ENCODE measurements around the gene MICAL3.
"Not testable (repeated sequence)": the region's sequence is repeated elsewhere in the genome, so short reads cannot be mapped to it uniquely, and the experiment has no call there.

The MICAL3 gene

GRCh38 chr22:18055619-18056160 lies 31.3 kb upstream of the MICAL3 start:
- no peak for DNase-seq (ENCODE audit: low spot score)
- no peak for TF ChIP-seq CTCF (IDR thresholded peaks at IDR 0.05; ENCODE audit: extremely low read depth, insufficient read depth, missing control alignments)
- in situ Hi-C loops (cut with MboI; ENCODE audit: low pct_unique_long_range_greater_than_20kb, low sequenced_read_pairs, unreplicated experiment) = no loop called here

GRCh38 chr22:18053216-18053946 lies 29.0 kb upstream of the MICAL3 start:
- in situ Hi-C loops (cut with MboI; ENCODE audit: low pct_unique_long_range_greater_than_20kb, low sequenced_read_pairs, unreplicated experiment); DNase-seq (ENCODE audit: low spot score): not testable (repeated sequence)

- in situ Hi-C loops (cut with MboI; ENCODE audit: low pct_unique_long_range_greater_than_20kb, low sequenced_read_pairs, unreplicated experiment); DNase-seq (ENCODE audit: low spot score): not testable (repeated sequence)
Observed at GRCh38 chr22:18051113-18051512, 26.8 kb upstream of the MICAL3 start.

- no peak for DNase-seq (ENCODE audit: low spot score)
- no peak for TF ChIP-seq CTCF (IDR thresholded peaks at IDR 0.05; ENCODE audit: extremely low read depth, insufficient read depth, missing control alignments)
- in situ Hi-C loops (cut with MboI; ENCODE audit: low pct_unique_long_range_greater_than_20kb, low sequenced_read_pairs, unreplicated experiment) = no loop called here
Observed at GRCh38 chr22:18050065-18050464, 25.7 kb upstream of the MICAL3 start.

GRCh38 chr22:18048441-18048898 lies 24.1 kb upstream of the MICAL3 start:
- no peak for TF ChIP-seq CTCF (IDR thresholded peaks at IDR 0.05; ENCODE audit: extremely low read depth, insufficient read depth, missing control alignments)
- no peak for DNase-seq (ENCODE audit: low spot score)
- in situ Hi-C loops (cut with MboI; ENCODE audit: low pct_unique_long_range_greater_than_20kb, low sequenced_read_pairs, unreplicated experiment) = no loop called here

GRCh38 chr22:18048041-18048440 lies 23.7 kb upstream of the MICAL3 start:
- no peak for TF ChIP-seq CTCF (IDR thresholded peaks at IDR 0.05; ENCODE audit: extremely low read depth, insufficient read depth, missing control alignments)
- no peak for DNase-seq (ENCODE audit: low spot score)
- in situ Hi-C loops (cut with MboI; ENCODE audit: low pct_unique_long_range_greater_than_20kb, low sequenced_read_pairs, unreplicated experiment) = no loop called here

- in situ Hi-C loops (cut with MboI; ENCODE audit: low pct_unique_long_range_greater_than_20kb, low sequenced_read_pairs, unreplicated experiment) = no loop called here
- DNase-seq (ENCODE audit: low spot score) = no peak
- no peak for TF ChIP-seq CTCF (IDR thresholded peaks at IDR 0.05; ENCODE audit: extremely low read depth, insufficient read depth, missing control alignments)
Observed at GRCh38 chr22:18045794-18046193, 21.4 kb upstream of the MICAL3 start.

Data from GM13977 (cell line).